NCI-H1105 treated with DMSO at 0.1 percent for 48 hours (cell line): ENCODE measurements around the gene FEV.

Experiments used
- DNase-seq: peaks from one replicate; lab custom pipeline; 2025; lab: John Stamatoyannopoulos, UW

FEV gene

DNA sequence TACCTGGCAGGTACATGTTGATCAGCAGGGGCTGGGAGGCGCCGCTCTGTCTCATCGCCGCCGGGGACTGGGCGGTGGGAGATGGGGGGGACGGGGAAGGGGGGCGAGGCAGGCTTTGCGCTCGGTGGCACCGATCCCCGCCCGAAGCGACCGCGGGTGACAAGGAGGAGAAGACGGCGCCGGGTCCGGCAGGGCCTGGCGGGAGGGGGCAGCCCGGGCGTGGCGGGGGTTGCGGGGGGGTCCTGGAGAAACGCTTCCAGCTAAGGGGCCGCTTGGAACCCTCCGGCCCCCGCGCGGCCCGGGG, at the start of gene FEV:
Gene FEV, minus strand, starts transcription at position 164 of the 304 bp plus-strand sequence. Its CDS starts 109 bp downstream, at position 55.
- DNase-seq: peak; percentile 42

DNA sequence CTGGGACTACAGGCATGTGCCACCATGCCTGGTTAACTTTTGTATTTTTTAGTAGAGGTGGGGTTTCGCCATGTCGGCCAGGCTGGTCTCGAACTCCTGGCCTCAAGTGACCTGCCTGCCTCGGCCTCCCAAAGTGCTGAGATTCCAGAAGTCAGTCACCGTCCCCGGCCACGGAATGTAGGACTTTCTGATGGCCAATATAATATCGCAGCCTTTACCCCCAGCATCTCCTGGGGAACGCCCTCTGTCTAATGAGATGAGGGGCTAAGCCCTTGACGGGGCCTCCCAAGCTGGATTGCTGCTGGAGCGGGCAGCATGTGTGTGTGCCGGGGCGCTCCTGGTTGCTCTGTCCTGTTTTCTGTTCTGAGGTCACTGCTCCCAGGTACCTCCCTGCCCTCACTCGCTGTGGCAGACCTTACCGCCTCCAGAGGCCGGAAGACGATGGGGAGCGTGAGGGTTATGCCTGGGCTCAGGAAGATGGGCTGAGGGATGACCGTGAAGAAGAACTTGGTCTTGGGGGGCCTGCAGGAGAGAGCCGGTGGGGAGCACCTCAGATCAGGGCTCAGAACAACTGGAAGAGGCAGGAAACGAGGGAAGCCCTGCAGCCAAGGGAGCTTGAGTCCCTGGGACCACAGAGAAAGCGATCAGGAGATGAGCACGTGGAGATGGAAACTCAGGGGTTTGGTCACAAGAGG, 47.2 kb upstream of the FEV start:
- DNase-seq: no peak

DNA sequence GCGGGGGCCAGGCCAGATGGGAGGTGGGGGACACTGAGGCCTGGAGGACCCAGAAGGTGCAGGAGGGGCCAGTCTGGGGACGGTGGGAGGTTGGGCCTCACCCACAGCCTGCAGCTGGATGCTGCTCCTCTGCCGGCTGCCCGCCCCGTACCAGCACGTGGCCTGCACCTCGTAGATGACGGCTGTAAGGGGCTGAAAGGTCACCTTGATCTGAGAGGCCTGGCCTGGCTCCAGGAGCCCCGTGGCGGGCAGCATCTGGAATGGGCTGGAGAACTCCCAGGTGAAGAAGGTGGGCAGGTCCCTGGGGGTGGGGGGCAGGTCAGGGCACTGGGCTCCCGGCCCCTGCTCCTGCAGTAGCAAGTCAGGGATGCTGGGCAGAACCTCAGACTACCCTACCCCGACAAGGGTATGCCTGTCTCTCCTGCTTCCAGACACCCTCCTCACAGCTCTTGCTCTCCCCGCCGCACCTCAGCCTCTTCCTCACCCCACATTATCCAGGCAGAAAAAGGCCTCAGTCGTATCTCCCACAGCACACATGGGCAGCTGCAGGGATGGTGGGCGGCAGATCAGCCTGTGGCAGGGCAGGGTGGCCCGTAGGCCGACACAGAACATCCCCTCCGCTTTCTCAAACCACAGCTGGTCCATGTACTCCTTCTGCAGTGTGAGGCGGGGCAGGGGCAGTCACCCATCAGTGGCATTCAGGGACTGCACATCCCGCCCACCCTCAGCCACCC, 46.2 kb upstream of the FEV start:
- DNase-seq: no peak

DNA sequence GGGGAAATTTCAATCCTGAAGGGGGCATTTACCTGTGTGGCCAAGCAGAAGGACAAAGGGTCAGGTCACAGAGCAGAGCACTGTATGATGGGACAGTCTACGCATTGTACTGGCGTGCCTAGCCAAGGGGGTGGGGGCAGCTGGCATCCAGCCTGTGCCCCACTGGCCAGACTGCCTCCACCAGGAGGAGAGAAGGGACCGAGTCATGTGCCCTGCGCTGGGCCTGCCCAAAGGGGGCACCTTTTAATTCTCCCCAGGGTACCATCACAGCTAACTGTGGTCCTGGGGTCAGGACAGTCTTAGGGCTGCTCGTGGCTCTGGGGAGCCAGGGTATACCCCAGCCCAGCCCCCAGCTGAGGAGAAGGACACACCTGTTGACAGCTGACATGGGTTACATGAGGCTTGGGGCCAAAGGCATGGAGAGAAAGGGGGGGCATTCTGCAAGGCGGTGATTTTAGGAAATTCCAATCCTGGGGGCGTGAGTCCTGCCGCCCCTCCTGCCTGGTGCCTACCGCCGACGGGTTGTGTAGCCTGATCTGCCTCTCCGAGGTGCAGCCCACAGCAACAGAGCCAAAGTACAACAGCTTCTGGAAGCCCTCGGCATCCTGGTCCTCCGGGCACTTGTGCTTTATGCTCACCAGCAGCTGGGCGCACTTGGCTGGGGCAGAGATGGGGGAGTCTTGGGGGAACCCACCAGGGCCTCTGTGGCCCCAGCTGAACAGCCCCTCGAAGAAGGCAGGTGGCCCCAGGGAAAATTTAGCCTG, 45.4 kb upstream of the FEV start:
- DNase-seq: no peak

DNA sequence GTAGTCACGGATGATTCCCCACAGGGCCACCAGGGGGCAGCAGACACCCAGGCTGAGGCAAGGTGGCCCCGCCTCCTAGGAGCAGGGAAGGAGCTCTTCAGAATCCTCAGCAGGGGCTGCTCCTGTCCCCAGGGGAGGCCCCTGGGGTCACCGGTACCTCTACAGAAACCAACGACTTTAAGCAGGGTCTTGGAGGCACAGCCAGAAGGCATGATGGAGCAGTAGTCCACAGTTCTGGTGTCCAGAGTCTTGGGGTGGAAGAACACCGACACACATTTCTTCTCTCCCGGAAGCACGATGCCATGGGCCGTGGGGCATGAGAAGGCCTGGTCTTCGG, 44.8 kb upstream of the FEV start:
- peak; percentile 68 for DNase-seq

- DNase-seq: no peak
Observed at GRCh38 chr2:219028996-219029828, 44.2 kb upstream of the FEV start.

DNA sequence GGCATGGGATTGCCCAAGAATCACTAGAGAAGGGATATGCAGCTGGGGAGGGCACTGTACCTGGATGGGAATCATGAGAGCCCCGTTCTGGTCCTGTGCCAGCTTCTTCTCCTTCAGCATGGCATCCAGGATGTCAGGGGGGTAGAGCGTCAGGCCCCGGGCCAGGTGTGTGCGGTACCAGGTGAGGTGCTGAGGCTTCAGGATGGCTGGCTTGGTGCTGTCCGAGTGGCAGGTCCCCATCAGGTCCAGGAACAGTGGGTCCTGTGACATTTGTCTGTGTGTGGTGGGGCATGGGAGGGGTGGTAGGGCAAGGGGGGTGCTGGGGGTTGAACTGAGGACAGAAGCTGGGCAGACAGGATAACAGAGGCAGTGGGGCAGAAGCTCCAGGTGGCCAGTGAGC, 43.2 kb upstream of the FEV start:
- DNase-seq: no peak

GRCh38 chr2:219027511-219028055, 42.6 kb upstream of the FEV start:
- DNase-seq: no peak

- DNase-seq: no peak
Observed at GRCh38 chr2:219026946-219027345, 42.0 kb upstream of the FEV start.

GRCh38 chr2:219025637-219026585, 40.9 kb upstream of the FEV start:
- DNase-seq: no peak

DNA sequence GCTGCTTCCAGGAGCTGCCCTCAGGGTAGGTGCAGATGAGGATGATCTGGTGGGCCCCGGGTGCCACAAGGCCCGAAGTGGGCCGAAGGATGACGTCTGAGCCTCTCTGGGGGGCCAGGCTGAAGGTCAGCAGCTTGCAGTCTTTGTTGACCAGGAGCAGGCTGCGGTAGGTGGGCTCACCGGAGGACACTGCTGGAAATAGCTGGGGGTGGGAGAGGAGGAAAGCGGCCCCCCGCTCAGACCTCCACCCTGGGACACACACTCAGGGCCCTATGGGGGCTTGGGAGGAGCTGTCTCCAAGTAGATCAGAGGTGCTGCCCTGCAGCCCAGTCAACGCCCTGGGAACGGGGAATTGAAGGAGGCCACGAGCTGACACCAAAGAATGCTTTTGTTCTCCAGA, 39.1 kb upstream of the FEV start:
- no peak for DNase-seq

- DNase-seq: no peak
Observed at GRCh38 chr2:219023045-219023605, 38.1 kb upstream of the FEV start.

- DNase-seq: no peak
Observed at GRCh38 chr2:219022616-219023015, 37.6 kb upstream of the FEV start.

DNA sequence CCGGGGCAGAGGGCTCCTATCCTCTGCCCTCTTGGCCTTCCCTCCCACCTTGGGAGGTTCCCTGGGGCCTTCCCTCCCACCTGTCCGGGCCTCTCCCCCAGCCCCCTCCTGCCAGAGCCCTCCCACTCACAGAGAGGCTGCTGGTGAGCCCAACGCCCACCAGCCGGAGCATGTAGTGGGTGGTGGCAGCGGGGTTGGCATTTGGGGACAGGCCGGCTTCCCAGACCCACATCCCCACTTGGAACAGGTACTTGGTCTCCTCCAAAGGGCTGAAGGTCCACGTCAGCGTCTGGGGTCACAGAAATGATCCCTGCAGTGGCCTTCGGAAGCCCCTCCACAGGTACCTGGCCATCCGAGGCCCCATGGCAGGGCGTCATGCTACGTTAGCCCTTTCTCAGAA, 37.1 kb upstream of the FEV start:
- DNase-seq: no peak

- DNase-seq: no peak
Observed at GRCh38 chr2:219021591-219021990, 36.6 kb upstream of the FEV start.

DNA sequence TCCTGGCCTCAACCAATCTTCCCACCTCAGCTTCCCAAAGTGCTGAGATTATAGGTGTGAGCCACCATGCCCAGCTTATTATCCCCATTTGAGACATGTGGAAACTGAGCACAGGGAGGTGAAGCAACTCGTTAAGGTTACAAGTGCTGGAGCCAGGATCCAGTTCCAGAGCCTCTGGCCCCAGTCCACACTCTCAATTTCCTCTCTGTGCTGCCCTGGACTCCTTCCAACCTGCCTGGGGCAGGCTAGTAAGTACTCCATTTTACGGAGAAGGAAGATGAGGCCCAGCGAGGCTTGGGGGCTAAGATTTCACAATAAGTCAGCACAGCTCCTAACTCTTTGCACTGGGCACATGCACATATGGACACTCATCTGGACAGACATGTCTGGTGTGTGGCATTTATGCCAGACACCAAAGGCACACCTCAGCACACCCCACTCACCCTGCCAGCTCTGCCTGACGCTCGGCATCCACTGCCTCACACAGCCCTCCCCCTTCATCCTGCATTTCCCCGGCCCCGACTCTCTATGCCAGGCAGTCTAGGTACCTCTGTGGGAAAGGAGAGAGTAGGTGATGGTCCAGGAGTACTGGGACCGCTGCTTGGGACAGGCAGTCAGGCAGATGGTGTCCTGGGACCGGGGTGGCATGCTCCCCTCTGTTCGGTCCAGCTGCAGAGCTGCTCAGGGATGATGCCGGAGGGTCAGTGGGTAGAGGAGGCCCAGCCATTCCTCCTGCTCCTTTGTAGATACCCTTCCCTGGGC, 35.8 kb upstream of the FEV start:
- DNase-seq: no peak

GRCh38 chr2:219019436-219019835, 34.5 kb upstream of the FEV start:
- DNase-seq: no peak

GRCh38 chr2:219018726-219019125, 33.7 kb upstream of the FEV start:
- DNase-seq: no peak

- no peak for DNase-seq
Observed at GRCh38 chr2:219018286-219018685, 33.3 kb upstream of the FEV start.
